ENCODE measurements around the gene CEP112. TPM values are rescaled to one million over a fixed set of nuclear protein-coding genes. Genes with fewer than 3 reads are reported as not detected.
A peak's percentile ranks its signal among the peaks of the same experiment; 100 is the strongest.
"Not testable (repeated sequence)": the region's sequence is repeated elsewhere in the genome, so short reads cannot be mapped to it uniquely, and the experiment has no call there.

Gene CEP112
- total RNA-seq, 1 experiment from 2014 or later, result 5.4 TPM

- H3K27ac Mint-ChIP-seq (ENCODE audit: unreplicated experiment), result no peak overlapping the region
- no peaks in the 10 kb centered on the region for H3K9me3 Mint-ChIP-seq (ENCODE audit: low read depth, unreplicated experiment)
- H3K27me3 Mint-ChIP-seq (ENCODE audit: unreplicated experiment), result no peaks in the 10 kb centered on the region
- no peak overlapping the region for H3K4me3 Mint-ChIP-seq (ENCODE audit: low read depth, unreplicated experiment)
- intact Hi-C loops (cut with micrococcal nuclease; ENCODE audit: unreplicated experiment), result no loop called here
- H3K36me3 Mint-ChIP-seq (ENCODE audit: insufficient read depth, unreplicated experiment), result no peaks in the 10 kb centered on the region
- no peak for DNase-seq
- peaks cover 19% of the 10 kb centered on the region for H3K4me1 Mint-ChIP-seq (ENCODE audit: low read depth, unreplicated experiment)
- CTCF ChIA-PET, result no interaction called here
- TF ChIP-seq, protein P1, sequence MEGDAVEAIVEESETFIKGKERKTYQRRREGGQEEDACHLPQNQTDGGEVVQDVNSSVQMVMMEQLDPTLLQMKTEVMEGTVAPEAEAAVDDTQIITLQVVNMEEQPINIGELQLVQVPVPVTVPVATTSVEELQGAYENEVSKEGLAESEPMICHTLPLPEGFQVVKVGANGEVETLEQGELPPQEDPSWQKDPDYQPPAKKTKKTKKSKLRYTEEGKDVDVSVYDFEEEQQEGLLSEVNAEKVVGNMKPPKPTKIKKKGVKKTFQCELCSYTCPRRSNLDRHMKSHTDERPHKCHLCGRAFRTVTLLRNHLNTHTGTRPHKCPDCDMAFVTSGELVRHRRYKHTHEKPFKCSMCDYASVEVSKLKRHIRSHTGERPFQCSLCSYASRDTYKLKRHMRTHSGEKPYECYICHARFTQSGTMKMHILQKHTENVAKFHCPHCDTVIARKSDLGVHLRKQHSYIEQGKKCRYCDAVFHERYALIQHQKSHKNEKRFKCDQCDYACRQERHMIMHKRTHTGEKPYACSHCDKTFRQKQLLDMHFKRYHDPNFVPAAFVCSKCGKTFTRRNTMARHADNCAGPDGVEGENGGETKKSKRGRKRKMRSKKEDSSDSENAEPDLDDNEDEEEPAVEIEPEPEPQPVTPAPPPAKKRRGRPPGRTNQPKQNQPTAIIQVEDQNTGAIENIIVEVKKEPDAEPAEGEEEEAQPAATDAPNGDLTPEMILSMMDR (IDR thresholded peaks at IDR 0.05; ENCODE audit: unreplicated experiment), result no peak
- no TSS peak for BruUV-seq (replicated peaks)
Measured at GRCh38 chr17:65787503-65787902, 404.4 kb downstream of the CEP112 start.

GRCh38 chr17:65786479-65786878 is 405.5 kb downstream of the CEP112 start:
- H3K27ac Mint-ChIP-seq (ENCODE audit: unreplicated experiment), result no peak overlapping the region
- CTCF ChIA-PET, result interaction anchor here (1.0 kb wide), 1 partner anchor 23 kb away, joined by 3 read pairs; no protein-coding TSS in a partner anchor
- no peaks in the 10 kb centered on the region for H3K9me3 Mint-ChIP-seq (ENCODE audit: low read depth, unreplicated experiment)
- no peak overlapping the region for H3K4me3 Mint-ChIP-seq (ENCODE audit: low read depth, unreplicated experiment)
- TF ChIP-seq, protein P1 (IDR thresholded peaks at IDR 0.05; ENCODE audit: unreplicated experiment), result no peak
- BruUV-seq (replicated peaks), result no TSS peak
- H3K4me1 Mint-ChIP-seq (ENCODE audit: low read depth, unreplicated experiment), result peaks cover 19% of the 10 kb centered on the region
- no peak for DNase-seq
- H3K27me3 Mint-ChIP-seq (ENCODE audit: unreplicated experiment), result no peaks in the 10 kb centered on the region
- H3K36me3 Mint-ChIP-seq (ENCODE audit: insufficient read depth, unreplicated experiment), result no peaks in the 10 kb centered on the region
- intact Hi-C loops (cut with micrococcal nuclease; ENCODE audit: unreplicated experiment), result no loop called here

DNA sequence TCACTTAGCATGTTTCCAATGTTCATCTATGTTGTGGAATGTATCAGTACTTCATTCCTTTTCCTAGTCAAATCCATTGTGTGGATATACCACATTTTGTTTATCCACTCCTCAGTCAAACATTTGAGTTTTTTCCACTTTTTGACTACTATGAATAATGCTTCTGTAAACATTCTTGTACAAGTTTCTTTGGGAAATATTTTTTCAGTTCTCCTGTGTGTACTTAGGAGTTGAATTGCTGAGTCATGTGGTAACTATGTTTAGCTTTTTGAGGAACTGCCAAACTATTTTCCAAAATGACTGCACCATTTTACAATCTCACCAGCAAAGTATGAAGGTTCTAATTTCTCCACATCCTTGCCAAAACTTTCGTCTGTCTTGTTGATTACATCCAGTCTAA is 406.8 kb downstream of the CEP112 start:
- Mint-ChIP-seq H3K4me3 (ENCODE audit: low read depth, unreplicated experiment) (no peak overlapping the region), H3K27me3 (ENCODE audit: unreplicated experiment) (no peaks in the 10 kb centered on the region), H3K4me1 (ENCODE audit: low read depth, unreplicated experiment) (peaks cover 19% of the 10 kb centered on the region), H3K27ac (ENCODE audit: unreplicated experiment) (peak overlapping the region; percentile 53), H3K36me3 (ENCODE audit: insufficient read depth, unreplicated experiment) (no peaks in the 10 kb centered on the region), H3K9me3 (ENCODE audit: low read depth, unreplicated experiment) (no peaks in the 10 kb centered on the region)
- CTCF ChIA-PET, result no interaction called here
- TF ChIP-seq, protein P1 (IDR thresholded peaks at IDR 0.05; ENCODE audit: unreplicated experiment), result no peak
- no TSS peak for BruUV-seq (replicated peaks)
- intact Hi-C loops (cut with micrococcal nuclease; ENCODE audit: unreplicated experiment), result no loop called here
- DNase-seq, result no peak

DNA sequence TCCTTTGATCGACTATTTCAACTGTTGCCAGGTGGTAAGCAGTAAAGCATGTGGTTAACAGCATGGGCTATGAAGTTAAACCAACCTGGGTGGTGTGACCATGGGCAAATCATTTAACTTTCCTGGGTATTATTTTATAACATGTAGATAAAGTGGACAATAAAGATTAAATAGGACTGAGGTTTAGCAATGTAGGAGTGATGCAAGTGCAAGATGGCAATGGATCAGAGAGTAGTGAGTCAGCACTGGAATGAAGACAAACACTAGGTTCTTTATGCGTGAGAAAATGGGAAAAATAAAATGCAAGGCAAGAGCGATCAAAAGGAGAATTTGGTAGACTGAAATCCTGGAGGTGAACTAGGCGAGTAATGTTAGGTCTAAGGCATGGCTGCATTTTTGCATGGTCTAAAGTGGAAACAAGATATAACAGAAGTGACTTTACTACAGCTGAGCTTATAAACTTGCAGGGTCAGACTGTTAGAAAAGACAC is 408.0 kb downstream of the CEP112 start:
- Mint-ChIP-seq H3K4me1 (ENCODE audit: low read depth, unreplicated experiment) (peaks cover 19% of the 10 kb centered on the region), H3K9me3 (ENCODE audit: low read depth, unreplicated experiment) (no peaks in the 10 kb centered on the region), H3K36me3 (ENCODE audit: insufficient read depth, unreplicated experiment) (no peaks in the 10 kb centered on the region), H3K27me3 (ENCODE audit: unreplicated experiment) (no peaks in the 10 kb centered on the region), H3K4me3 (ENCODE audit: low read depth, unreplicated experiment) (peak overlapping the region; percentile 20), H3K27ac (ENCODE audit: unreplicated experiment) (peak overlapping the region; percentile 62)
- BruUV-seq (replicated peaks), result no TSS peak
- CTCF ChIA-PET, result interaction anchor here (1.6 kb wide), 1 partner anchor 9 kb away, joined by 4 read pairs; no protein-coding TSS in a partner anchor
- TF ChIP-seq, protein P1 (IDR thresholded peaks at IDR 0.05; ENCODE audit: unreplicated experiment), result no peak
- intact Hi-C loops (cut with micrococcal nuclease; ENCODE audit: unreplicated experiment), result no loop called here
- DNase-seq, result peak; percentile 22

DNA sequence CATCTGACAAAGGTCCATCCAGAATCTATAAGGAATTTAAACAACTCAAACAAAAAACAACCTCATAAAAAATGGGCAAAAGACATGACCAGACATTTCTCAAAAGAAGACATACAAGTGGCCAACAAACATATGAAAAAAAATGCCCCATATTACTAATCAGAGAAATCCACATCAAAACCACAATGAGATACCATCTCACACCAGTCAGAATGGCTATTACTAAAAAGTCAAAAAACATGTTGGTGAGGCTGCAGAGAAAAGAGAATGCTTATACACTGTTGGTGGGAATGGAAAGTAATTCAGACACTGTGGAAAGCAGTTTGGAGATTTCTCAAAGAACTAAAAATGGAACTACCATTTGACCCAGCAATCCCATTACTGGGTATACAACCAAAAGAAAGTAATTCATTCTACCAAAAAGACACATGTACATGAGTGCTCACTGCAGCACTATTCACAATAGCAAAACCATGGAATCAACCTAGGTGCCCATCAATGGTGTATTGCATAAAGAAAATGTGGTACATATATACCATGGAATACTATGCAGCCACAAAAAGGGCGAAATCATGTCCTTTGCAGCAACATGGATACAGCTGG is 409.7 kb downstream of the CEP112 start:
- H3K9me3 Mint-ChIP-seq (ENCODE audit: low read depth, unreplicated experiment); H3K4me3 Mint-ChIP-seq (ENCODE audit: low read depth, unreplicated experiment); intact Hi-C loops (cut with micrococcal nuclease; ENCODE audit: unreplicated experiment); H3K36me3 Mint-ChIP-seq (ENCODE audit: insufficient read depth, unreplicated experiment); H3K27me3 Mint-ChIP-seq (ENCODE audit: unreplicated experiment); BruUV-seq (replicated peaks); CTCF ChIA-PET; H3K27ac Mint-ChIP-seq (ENCODE audit: unreplicated experiment); DNase-seq: not testable (repeated sequence)
- peaks cover 19% of the 10 kb centered on the region for H3K4me1 Mint-ChIP-seq (ENCODE audit: low read depth, unreplicated experiment)

All from Calu3 (cell line).